IPS-NIHi7 (cell line): ENCODE measurements around the gene ZNF219.

Experiments used
- DNase-seq: peaks from one replicate; pipeline ENCODE4 v3.0.0; 2012; ENCODE audit warnings: mixed read lengths; ENCODE audit errors: extremely low spot score

Gene ZNF219

GRCh38 chr14:21098076-21098891 is at the start of gene ZNF219:
Gene ZNF219, minus strand, starts transcription at chr14:21098655. Its CDS starts 5,064 bp downstream, at chr14:21093591.
- DNase-seq = peak; percentile 68

- DNase-seq = no peak
Measured at GRCh38 chr14:21145437-21145836, 47.0 kb upstream of the ZNF219 start.

GRCh38 chr14:21142357-21142756 is 43.9 kb upstream of the ZNF219 start:
- DNase-seq = no peak

GRCh38 chr14:21136024-21136423 is 37.6 kb upstream of the ZNF219 start:
- peak; percentile 42 for DNase-seq

- DNase-seq = peak; percentile 14
Measured at GRCh38 chr14:21133901-21134300, 35.4 kb upstream of the ZNF219 start.

GRCh38 chr14:21123429-21123828 is 25.0 kb upstream of the ZNF219 start:
- DNase-seq = no peak

GRCh38 chr14:21121122-21121521 is 22.7 kb upstream of the ZNF219 start:
- DNase-seq = no peak

GRCh38 chr14:21120686-21121085 is 22.2 kb upstream of the ZNF219 start:
- no peak for DNase-seq

GRCh38 chr14:21118933-21119332 is 20.5 kb upstream of the ZNF219 start:
- no peak for DNase-seq

- no peak for DNase-seq
Measured at GRCh38 chr14:21113369-21113768, 14.9 kb upstream of the ZNF219 start.

GRCh38 chr14:21112255-21112654 is 13.8 kb upstream of the ZNF219 start:
- no peak for DNase-seq

- no peak for DNase-seq
Measured at GRCh38 chr14:21109377-21110138, 11.1 kb upstream of the ZNF219 start.

- no peak for DNase-seq
Measured at GRCh38 chr14:21108791-21109190, 10.3 kb upstream of the ZNF219 start.

GRCh38 chr14:21107283-21107800 is 8.9 kb upstream of the ZNF219 start:
- DNase-seq = no peak

- DNase-seq = peak; percentile 82
Measured at GRCh38 chr14:21106498-21107282, 8.2 kb upstream of the ZNF219 start.

GRCh38 chr14:21106176-21106497 is 7.7 kb upstream of the ZNF219 start:
- DNase-seq = no peak

- DNase-seq = no peak
Measured at GRCh38 chr14:21105095-21105494, 6.6 kb upstream of the ZNF219 start.

GRCh38 chr14:21104448-21105060 is 6.1 kb upstream of the ZNF219 start:
- DNase-seq = peak; percentile 73

GRCh38 chr14:21103710-21104447 is 5.4 kb upstream of the ZNF219 start:
- peak; percentile 87 for DNase-seq

- no peak for DNase-seq
Measured at GRCh38 chr14:21103411-21103709, 4.9 kb upstream of the ZNF219 start.
